GM21529 (cell line): Measurements from ENCODE around the gene PADI2.

ENCODE experiments used
- ATAC-seq: cut with Tn5 transposase; IDR thresholded peaks from one replicate; pipeline ENCODE4 v1.9.1; 2021; ENCODE audit not compliant: unreplicated experiment

PADI2 gene

DNA sequence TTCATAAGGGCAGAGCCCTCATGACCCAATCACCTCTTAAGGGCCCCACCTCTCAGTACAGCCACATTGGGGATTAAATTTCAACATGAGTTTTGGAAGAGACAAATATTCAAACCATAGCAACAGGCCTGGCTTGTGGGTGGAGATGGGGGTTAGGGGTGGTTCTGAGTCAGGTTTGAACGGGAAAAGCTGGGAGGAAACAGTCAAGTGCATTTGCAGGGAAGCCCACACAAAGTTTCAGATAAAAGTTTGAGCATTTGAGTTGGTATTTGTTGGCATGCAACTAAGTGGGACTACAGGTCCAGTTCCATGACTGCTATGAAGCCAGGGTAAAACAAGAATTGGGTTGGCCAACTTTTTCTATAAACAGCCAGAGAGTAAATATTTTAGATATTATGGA is 21.0 kb upstream of the PADI2 start:
- ATAC-seq: no peak

DNA sequence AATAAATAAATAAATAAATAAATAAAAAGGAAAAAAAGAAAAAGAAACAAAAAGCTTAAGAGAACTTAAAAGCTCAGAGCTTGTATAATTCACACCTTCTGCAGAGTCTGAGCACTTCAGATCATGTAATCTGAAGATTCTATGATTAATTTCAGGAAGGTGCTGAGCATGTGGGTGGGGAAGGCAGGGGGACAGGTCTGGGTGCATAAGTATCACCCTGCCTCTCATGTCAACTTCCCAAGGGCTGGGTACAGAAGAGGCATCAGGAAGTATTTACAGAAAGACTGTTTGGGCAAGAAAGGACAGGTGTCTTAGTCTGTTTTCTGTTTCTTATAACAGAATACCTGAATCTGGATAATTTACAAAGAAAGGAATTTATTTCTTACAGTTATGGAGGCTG is 20.4 kb upstream of the PADI2 start:
- no peak for ATAC-seq

GRCh38 chr1:17137441-17137840 is 18.2 kb upstream of the PADI2 start:
- no peak for ATAC-seq

DNA sequence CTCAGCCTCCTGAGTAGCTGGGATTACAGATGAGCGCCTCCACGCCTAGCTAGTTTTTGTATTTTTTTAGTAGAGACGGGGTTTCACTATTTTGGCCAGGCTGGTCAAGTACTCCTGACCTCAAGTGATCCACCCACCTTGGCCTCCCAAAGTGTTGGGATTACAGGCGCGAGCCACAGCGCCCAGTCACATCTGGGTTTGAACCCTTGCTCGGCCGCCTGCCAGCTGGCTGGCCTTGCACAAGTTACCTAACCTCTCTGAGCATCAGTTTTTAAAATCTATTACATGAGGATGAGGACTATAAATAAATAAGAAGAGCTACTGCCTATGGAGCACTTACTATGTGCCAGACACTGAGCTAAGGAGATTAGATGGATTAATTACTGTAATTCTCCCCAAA is 17.7 kb upstream of the PADI2 start:
- no peak for ATAC-seq

- no peak for ATAC-seq
These were observed 16.9 kb upstream of the PADI2 start for GRCh38 chr1:17136145-17136544.

DNA sequence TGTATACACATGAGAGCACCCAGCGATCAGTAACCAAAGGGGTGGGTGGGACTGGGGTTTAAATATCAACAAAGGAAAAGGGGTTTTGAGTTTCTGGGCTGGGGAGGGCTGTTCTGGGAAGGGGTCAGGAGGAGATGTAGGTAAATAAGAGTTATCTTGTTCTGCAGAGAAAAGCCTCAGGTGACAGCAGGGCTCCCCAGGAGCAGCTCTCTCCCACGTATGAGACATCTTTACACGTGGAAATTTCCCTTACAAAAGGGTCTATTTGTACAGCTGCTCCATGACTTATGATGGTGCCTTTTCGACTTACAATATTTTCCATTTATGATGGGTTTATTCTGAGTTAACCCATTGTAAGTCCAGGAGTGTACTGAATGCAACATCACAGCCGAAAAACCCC is 16.3 kb upstream of the PADI2 start:
- ATAC-seq: no peak

DNA sequence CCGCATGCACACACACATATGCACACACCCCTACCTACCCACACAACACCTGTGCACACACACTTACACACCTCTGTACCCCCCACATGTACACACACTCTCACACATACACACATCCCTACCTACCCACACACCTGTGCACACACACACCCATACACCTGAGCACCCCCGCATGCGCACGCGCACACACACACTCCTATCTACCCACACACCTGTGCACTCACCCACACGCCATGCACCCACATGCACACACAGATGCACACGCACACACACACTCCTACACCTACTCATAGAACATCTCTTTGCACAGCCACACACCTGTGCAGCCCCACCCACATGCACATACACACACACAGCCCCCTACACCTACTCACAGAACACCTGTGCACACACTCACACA is 15.5 kb upstream of the PADI2 start:
- ATAC-seq: no peak

GRCh38 chr1:17134034-17134433 is 14.8 kb upstream of the PADI2 start:
- ATAC-seq: no peak

- no peak for ATAC-seq
These were observed 10.9 kb upstream of the PADI2 start for GRCh38 chr1:17130138-17130635.

GRCh38 chr1:17128361-17128760 is 9.1 kb upstream of the PADI2 start:
- no peak for ATAC-seq

DNA sequence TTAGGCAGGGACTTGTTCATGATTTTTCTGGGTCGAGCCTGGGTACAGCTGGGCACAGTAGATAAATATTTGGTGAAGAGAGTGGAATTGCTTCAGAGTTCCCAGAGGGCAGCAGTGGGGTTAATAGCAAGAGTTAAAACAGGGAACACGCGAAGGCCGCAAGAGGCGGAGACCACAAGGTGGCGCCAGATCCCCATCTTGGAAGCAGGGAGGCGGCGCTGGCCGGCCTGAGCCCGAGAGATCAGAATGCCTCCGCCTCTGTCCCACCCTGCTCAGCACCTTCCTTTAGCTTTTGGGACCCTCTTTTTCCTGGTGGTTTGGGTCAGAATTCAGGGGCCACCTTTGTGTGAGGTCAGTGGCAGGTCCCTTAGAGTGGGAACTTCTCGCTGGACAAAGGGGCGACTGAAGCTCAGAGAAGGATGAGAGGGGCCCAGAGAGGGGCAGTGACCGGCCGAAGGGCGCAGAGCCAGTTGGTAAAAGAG is 6.5 kb upstream of the PADI2 start:
- no peak for ATAC-seq

GRCh38 chr1:17123196-17124045 is 4.2 kb upstream of the PADI2 start:
- no peak for ATAC-seq

DNA sequence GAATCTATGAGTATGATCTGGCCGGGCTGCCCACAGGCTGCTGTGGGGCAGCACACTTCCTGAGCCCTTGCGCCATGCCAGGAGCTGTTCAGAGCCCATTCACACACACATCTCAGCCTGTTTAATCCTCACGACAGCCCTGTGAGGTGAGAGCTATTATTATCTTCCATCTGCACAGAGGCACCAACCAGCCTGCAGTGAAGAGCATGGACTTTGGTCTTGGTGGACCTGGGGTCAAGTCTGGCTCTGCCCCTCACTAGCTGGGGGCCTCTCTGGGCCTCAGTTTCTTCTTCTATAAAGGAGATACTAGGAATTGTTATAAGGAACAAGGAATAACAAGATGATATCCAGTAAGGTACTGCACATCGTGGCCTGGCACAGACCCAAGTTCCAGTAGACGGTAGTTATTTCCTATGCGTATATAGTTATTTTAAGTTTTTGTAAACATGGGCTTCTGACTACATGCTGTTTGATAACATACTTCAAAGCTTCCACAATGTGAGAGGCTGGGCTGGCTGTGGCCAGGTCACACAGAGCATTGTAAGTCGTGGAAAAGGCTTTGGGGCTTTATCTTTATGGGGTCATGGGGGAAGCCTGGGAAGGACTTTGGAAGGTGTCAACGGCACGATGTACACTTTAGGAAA is 3.4 kb upstream of the PADI2 start:
- ATAC-seq: no peak

GRCh38 chr1:17121881-17122280 is 2.6 kb upstream of the PADI2 start:
- ATAC-seq: no peak

DNA sequence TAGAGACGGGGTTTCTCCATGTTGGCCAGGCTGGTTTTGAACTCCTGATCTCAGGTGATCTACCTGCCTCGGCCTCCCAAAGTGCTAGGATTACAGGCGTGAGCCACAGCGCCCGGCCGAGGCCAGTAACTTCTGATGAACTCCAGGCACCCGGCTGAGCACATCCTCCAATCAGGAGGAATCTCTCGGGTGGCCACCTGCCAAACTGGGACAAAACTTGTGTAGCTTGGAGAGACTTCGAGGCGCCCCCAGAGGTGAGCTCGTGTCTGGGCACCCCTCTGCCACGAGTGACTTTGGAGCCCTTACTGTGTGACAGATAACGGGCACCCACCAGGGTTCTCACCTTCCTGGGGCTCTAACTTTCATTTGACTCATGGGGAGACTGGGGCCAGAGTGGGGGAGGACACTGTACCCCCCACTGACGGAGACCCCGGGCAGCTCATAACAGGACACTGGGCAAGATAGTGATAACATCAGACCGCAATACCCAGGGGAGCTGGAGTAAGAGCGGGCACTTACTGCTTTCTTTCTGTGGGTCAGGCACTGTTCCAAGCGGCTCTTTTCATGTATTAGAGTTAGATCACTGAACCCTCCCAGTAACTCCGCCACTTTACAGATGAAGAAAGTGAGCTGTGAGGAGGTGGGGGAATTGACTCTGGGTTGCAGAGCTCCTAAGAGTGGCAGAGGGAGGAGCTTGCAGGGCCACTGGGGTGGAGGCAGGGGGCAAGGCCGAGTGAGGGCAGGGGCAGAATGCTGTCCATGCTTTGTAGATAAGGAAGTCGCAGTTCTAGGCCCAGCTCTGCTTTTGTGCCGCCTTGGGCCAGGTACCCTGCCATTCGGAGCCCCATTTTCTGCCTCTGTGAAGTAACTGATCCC is 1.9 kb upstream of the PADI2 start:
- no peak for ATAC-seq

DNA sequence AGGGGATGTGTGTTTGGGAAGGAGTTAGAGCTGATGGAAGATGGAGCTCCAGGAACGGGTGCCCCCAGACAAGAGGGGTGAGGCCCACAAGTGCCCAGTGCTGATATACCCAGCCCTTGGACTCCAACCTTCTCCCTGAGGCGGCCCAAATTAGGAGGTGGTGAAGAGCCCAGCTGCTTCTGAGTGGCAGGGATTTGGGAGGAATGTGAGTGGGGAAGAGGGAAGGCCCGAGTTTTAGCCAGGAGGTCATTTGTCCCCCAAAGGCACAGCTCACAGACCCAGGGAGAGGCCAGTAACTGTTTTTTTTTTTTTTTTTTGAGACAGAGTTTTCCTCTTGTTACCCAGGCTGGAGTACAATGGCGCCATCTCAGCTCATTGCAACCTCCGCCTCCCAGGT is 1.2 kb upstream of the PADI2 start:
- ATAC-seq: no peak

DNA sequence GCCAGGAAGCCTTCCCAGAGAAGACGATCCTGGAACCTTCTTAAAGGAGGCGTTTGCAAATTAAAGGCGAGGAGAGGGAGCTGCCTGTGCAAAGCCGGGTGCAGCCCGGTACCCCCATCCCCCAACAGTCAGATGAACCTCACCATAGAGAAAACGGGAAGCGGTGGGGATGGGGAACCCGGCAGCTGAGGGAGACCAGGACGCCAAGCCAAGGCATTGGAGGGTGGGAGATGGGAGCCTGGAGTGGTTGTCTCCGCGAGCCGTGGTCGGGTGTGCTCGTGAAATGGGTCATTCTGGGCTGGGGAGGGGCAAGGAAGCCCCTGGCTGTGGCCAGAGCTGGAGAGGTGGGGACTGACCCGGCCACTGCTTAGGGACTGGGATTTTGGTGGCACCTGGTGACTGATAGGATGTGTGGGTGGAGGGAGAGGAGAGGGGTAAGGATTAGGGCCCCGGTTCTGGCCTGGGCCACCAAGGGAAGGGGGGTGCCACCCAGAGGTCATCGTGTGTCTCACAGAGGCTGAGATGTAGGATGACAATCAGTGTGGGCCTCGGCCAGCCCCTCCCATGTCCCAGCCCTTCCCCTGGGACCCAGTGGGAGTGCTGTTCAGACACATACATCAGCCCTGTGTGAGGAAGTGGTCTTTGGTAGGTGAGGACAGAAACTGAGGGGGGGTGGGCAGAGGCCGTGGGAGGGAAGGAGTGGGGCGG is 676 bp upstream of the PADI2 start:
- ATAC-seq: no peak

DNA sequence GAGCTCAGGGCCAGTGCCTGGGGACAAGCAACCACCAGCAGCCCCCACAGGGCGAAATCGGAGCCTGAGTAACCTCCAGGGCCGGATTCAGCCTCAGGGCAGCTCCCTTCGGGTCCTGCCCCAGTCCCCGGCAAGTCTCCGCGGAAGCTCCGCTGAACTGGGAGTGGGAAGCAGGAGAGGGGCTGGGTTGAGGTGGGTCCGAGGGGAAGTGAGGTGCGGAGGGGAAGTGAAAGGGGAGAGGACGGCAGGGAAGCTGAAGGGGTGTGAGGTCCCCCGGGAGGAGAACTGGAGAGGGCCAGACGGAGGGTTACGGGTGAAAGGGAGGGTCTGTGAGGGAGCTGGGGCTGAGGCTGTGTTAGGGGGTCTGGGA is 560 bp downstream of the PADI2 start:
- no peak for ATAC-seq

- no peak for ATAC-seq
These were observed 983 bp downstream of the PADI2 start for GRCh38 chr1:17118268-17118667.

DNA sequence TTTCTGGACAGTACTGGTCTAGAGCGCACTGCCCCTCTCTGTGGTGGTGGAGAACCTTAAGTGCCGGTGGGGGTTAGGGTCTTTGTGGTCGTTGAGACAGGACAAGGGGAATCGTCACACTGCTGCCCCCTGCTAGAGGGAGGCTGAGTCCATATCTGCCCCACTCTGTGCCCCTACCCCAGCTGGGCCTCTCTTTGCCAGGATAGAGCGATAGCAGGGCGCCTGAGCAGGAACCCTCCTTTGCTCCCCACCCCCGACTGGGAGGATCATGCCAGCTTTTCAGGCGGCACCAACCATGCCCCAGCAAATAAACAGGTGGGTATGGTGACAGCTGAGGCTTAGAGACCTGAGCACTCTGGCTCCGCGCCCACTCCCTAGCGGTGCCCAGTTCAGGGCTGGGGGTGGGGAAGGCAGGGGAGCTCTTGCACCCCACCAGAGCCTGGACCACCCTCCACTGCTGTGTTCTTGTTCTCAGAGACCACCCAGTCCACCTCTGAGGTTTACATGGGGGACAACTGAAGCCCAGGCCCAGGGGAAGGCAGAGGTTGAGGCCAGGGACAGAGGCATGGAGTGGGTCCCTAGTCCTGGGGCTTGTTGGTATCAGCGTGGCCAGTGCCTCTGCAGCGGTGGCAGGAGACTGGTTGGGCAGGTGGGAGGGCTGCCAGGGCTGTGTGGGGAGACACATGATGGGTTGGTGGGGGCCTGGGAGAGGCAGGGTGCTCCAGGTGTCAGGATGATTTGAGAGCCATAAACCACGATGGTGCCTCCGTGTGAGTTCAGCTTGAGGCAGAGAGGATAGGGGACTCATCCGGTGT is 1.6 kb downstream of the PADI2 start:
- ATAC-seq: no peak
